Left lobe of liver (tissue), 2 donors: ENCODE data around the gene PARD6G. TPM values are rescaled to one million over a fixed set of nuclear protein-coding genes. Genes with fewer than 3 reads are reported as not detected.

ENCODE experiments used
- ATAC-seq: fragments of 200-7000 bp; cut with Tn5 transposase; one replicate; pipeline ENCODE4 v1.9.1; 2020; ENCODE audit warnings: mild to moderate bottlenecking, moderate library complexity
- DNase-seq: peaks from one replicate; pipeline ENCODE4 v3.0.0-alpha.2; 2020; ENCODE audit warnings: low spot score
- total RNA-seq: library from RNA; stranded (reverse); gene quantifications from one replicate; pipeline ENCODE4 v1.2.1, GENCODE V29; 2021
- donor health status: DM: no; HTN: no; CAD: no; lungs with moderate emphysema.
- donor health status: DM: no; HTN: yes; CAD: no.

PARD6G gene
- total RNA-seq, 1 donor from 2014 or later = 2.3 TPM

DNA sequence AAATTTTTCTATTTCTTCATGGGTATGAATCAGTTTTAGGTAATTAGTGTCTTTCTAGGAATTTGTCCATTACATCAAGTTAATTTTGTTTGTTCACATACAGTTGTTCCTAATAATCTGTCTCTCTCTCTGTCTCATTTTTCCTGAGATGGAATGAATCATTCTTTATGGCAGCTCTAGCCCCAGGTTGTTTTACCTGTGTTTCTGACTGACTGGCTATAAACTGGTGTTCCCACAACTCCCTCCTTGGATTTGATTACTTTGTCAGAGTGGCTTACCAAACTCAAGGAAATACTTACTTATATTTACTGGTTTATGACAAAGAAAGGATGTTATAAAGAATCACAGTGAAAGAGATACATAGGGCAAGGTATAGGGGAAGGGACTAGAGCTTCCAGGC, 123.2 kb downstream of the PARD6G start:
- ATAC-seq = no peak
- DNase-seq = no peak

DNA sequence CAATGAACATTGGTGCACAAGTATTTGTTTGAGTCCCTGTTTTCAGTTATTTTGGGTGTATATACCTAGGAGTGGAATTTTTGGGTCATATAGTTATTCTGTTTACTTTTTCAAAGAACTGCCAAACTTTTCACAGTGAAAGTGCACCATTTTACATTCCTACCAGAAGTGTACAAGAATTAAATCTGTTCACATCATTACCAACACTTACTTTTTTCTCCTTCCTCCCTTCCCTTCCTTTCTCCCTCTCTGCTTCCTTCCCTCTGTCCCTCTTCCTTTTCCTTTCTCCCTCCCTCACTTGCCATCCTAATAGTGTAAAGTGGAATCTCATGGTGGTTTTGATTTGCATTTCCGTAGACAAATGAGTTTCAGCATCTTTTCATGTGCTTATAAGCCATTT, 126.4 kb downstream of the PARD6G start:
- no peak for ATAC-seq
- DNase-seq = no peak

DNA sequence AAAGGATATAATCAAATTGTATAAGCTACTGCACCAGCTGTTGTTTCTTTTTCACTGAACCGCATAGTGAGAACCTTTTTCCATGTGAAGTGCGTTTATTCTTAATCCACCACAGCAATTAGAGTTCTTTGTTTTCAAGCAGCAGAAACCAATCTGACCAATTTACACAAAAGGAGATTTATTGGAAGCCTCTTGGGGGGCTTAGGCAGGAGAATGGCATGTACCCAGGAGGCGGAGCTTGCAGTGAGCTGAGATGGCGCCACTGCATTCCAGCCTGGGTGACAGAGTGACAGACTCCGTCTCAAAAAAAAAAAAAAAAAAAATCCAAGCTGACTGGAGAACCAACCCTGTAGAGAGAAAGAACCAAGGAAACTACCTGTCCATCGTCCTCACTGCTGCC, 128.2 kb downstream of the PARD6G start:
- DNase-seq = no peak
- no peak for ATAC-seq

DNA sequence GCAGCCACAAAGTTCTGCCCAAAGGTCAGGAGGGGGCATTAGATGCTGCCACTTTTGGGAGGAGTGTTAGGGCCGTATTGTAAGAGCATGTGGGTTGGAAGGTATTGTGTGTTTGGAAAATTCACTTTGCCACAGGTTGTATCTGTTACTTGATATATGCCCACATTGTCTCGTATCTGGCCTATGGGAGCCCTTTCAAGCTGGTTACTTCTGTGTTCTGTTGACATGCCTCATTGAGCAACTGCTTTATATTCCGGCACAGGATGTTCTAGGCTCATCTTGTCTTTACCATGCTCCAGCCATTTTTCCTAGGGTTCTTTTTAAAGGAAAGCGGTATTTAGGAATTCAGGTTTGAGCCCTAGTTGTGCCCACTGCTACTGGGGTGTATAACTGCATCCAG, 132.3 kb downstream of the PARD6G start:
- no peak for DNase-seq
- ATAC-seq = no peak

DNA sequence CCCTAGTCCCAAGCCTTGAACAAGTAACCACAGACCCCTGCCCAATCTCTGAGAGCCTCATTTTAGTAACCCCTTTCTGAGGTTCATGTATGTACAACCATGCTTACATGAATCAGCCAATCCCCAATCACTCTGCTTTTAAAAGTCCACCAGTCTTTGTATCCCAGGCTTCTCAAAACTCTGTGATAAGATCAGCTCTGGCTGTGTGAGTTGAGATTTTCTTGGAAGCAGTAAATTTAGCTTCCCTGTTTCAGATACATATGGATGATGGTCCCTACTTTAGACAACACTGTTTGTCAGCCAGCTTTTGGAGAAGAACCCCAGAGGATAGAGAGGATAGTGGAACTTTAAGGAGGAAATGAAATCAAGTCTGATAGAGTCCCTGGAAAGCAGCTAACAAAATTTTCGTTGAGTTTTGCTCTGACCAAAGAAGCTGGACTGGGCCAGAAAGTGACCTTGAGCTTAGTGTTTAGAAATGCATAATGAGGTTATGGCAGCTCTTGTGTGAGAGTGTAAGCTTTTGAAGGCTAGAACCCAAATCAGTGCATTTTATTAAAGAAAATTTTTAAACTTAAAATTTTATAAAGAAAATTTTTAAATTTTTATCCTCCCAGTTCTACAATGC, 134.6 kb downstream of the PARD6G start:
- DNase-seq (no peak), ATAC-seq (no peak)

DNA sequence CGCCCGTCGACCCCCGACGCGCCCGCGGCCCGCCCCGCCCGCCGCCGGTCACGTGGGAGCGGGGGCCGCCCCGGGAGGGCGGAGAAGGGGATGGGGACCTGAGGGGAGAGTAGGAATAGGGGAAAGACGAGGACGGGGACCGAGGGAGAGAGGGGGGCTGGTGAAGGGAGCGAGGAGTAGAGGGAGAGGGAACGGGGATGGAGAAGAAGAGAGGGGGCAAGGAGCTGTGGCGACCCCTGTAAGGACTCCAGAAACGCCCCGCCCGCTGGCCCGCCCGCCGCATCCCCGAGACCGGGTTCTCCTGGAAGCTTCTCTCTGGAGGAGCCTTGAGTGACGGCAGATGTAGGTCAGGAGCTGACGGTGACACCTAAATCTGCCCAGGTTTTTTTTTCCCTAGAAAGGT, 137.6 kb downstream of the PARD6G start:
- DNase-seq (no peak), ATAC-seq (peak; percentile 45)

DNA sequence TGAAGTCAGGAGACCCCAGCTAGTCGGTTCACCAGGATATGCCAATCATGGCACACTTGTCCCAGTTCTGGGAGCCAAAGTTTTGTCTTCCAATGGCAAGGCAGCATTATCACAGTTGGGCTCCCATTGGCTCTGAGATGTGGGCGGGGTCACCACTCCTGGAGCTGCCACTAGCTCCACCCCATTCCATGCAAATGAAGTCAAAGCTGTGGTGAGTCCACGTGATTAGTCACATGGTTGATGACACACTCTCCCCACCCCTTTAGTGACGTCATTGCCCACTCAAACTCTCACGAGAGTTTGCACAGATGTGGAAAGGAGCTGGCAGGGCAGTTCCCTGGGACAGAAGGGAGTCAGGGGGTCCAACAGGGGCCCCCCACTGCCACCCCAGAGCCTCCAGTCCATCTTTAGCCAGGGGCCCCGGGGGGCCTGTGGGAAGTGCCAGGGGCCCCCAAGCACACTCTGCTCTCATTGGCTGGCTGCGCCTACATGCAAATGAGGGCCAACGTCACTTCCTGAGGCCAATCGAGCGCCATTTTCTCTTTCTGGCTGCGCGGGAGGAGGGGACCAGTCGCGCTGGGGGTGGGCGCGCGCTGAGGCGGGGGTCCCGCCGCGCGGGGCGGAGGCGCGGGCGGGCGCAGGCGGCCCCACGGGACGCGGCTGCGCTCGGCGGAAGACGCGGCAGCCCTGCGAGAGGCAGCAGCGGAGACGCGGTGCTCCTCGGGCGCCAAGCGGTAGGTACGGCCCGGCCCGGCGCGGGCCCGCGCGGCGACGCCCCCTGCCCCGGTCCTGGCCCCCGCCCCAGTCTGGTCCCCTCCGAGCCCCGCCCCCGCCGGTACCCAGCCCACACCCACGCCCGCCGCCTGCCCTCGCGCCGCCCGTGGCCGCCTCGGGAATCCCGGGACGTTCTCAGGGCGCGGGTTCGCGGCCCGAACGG, 138.3 kb downstream of the PARD6G start, which contains the start of gene ADNP2:
Gene ADNP2 (plus strand): TSS at position 524 of the 937 bp plus-strand sequence. CDS start 8,281 bp downstream, outside the sequence.
- DNase-seq (peak; percentile 77), ATAC-seq (peak; percentile 79)

DNA sequence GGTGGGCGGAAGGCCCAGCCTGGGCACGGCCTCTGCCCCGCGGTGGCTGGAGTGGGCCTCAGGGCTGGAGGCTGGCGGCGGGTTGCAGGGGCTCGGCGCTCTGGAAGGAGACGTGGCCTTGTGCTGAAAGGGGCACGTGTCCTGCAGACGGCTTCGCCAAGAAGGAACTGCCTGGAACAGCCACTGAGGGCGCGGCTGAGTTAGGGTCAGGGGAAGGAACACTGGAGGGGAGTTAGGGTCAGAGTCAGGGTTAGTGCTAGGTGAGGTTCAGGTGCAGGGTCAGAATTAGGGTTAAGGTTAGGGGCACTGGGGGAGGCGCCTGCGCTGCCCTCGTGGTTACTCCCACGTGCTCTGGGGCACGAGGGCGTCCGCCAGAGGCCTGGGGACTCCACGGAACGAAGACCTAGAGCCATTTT, 139.2 kb downstream of the PARD6G start:
- ATAC-seq (no peak), DNase-seq (no peak)

DNA sequence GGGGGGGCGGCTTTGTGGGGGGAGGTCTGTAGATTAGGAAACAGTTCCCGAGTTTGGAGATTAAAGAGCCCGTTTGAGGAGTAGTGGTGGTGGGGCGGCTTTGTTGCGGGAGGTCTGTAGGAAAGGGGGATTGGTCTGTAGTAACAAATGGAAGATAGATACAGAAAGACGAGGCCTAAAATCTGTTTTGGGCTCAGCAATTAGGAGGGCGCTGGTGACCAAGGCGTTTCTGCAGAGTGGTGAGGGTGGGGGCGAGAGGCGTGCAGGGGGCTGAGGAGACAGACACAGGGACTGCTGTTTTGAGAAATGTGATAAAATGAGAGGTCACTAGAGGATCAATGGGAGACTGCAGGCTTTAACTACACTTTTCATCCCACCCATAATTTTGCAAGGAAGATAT, 139.9 kb downstream of the PARD6G start:
- ATAC-seq = no peak
- DNase-seq = no peak

Other genes with a start within 250 kb of the PARD6G start
- 20.7 TPM for gene RBFA, start 213.1 kb downstream of the PARD6G start, total RNA-seq
- 5.4 TPM for gene ADNP2, start 138.3 kb downstream of the PARD6G start, total RNA-seq